ENCODE measurements around the gene QSOX2. TPM values are rescaled to one million over a fixed set of nuclear protein-coding genes. Genes with fewer than 3 reads are reported as not detected.

Gene QSOX2
- total and polyA plus RNA-seq, 4 donors, result 0.79 to 12.7 (median 4.3) TPM

GRCh38 chr9:136197930-136198604 lies 47.5 kb downstream of the QSOX2 start:
- Histone ChIP-seq H3K27ac (ENCODE audit: low read depth in 1 of 2, low read length in 2 of 2) (no peak overlapping the region), H3K4me3 (ENCODE audit: low read depth in 1 of 3, low read length in 3 of 3) (no peak overlapping the region), H3K4me1 (ENCODE audit: control insufficient read depth in 4 of 4, insufficient read depth in 4 of 4, low read length in 3 of 4) (peaks cover 0 to 10% (median 2%) of the 10 kb centered on the region in 4 donors), H3K9me3 (ENCODE audit: control insufficient read depth in 4 of 4, low read length in 3 of 4) (no peaks in the 10 kb centered on the region), H3K36me3 (ENCODE audit: control insufficient read depth in 4 of 4, insufficient read depth in 3 of 4, low read depth in 1 of 4, low read length in 3 of 4) (no peaks in the 10 kb centered on the region), H3K27me3 (ENCODE audit: control insufficient read depth in 4 of 4, insufficient read depth in 4 of 4, low read length in 3 of 4) (peaks cover 3 to 73% (median 13%) of the 10 kb centered on the region in 4 donors), H3K9ac (ENCODE audit: low read depth in 1 of 2, low read length in 2 of 2) (no peak overlapping the region)
- DNase-seq (ENCODE audit: low spot score), result no peak
- 13% methylated on average over 18 of the region's 18 CpGs for WGBS
- no peak for TF ChIP-seq GABPA (IDR thresholded peaks at IDR 0.05 in 1 of 2, conservative IDR thresholded peaks at IDR 0.05 in 1 of 2)
- no peak for TF ChIP-seq RAD21 (IDR thresholded peaks at IDR 0.05)
- no peak for TF ChIP-seq MAX (IDR thresholded peaks at IDR 0.05)
- no peak for TF ChIP-seq NR2F2 (IDR thresholded peaks at IDR 0.05)
- no peak for TF ChIP-seq CTCF (IDR thresholded peaks at IDR 0.05; ENCODE audit: low read depth, low read length, missing input control)
- TF ChIP-seq YY1 (IDR thresholded peaks at IDR 0.05), result no peak
- no peak for TF ChIP-seq FOXA2 (IDR thresholded peaks at IDR 0.05)
- no peak for TF ChIP-seq RXRA (IDR thresholded peaks at IDR 0.05)
- TF ChIP-seq HNF4G (IDR thresholded peaks at IDR 0.05), result no peak
- no peak for TF ChIP-seq HNF4A (conservative IDR thresholded peaks at IDR 0.05)
- TF ChIP-seq JUND (IDR thresholded peaks at IDR 0.05), result no peak
- TF ChIP-seq ZBTB33 (IDR thresholded peaks at IDR 0.05), result no peak
- TF ChIP-seq FOXA1 (IDR thresholded peaks at IDR 0.05), result no peak
- no peak for TF ChIP-seq SP1 (IDR thresholded peaks at IDR 0.05)
- no peak for TF ChIP-seq REST (IDR thresholded peaks at IDR 0.05)

Data from liver (tissue), 9 donors.